Heart left ventricle (tissue), 16 donors: ENCODE data around the gene SELENOT. TPM values are rescaled to one million over a fixed set of nuclear protein-coding genes. Genes with fewer than 3 reads are reported as not detected.
A peak's percentile ranks its signal among the peaks of the same experiment; 100 is the strongest.

Source experiments
- ATAC-seq, 4 donors: fragments of 200-7000 bp; cut with Tn5 transposase; one replicate each; pipeline ENCODE4 v1.9.1; 2020 to 2022; ENCODE audit warnings: moderate library complexity in 4 of 4, mild to moderate bottlenecking in 3 of 4, moderate number of reproducible peaks in 1 of 4
- DNase-seq, 5 donors: peaks; one replicate each; pipeline ENCODE4 v3.0.0-alpha.2; 2020
- H3K27ac ChIP-seq, 12 donors: fragments of 200-600 bp; sonication (generic) in 4 of 12; one replicate each; pipeline versions ENCODE4 v1.5.0 to v1.8.0; 2016 to 2022; ENCODE audit warnings: mild to moderate bottlenecking in 2 of 12
- H3K27me3 ChIP-seq, 9 donors: fragments of 200-600 bp; sonication (generic) in 2 of 9; one replicate each; pipeline versions ENCODE4 v1.5.1 to v1.8.0; 2016 to 2022; ENCODE audit warnings: mild to moderate bottlenecking in 3 of 9
- H3K36me3 ChIP-seq, 9 donors: fragments of 200-600 bp; sonication (generic) in 2 of 9; one replicate each; pipeline versions ENCODE4 v1.5.0 to v1.8.0; 2018 to 2022; ENCODE audit warnings: mild to moderate bottlenecking in 2 of 9
- H3K4me1 ChIP-seq, 12 donors: fragments of 200-600 bp; sonication (generic) in 4 of 12; one replicate each; pipeline versions ENCODE4 v1.5.0 to v1.8.0; 2016 to 2022; ENCODE audit warnings: mild to moderate bottlenecking in 3 of 12
- H3K4me3 ChIP-seq, 12 donors: fragments of 200-600 bp; sonication (generic) in 4 of 12; one replicate each; pipeline versions ENCODE4 v1.5.0 to v1.8.0; 2017 to 2022; ENCODE audit warnings: mild to moderate bottlenecking in 9 of 12, moderate library complexity in 4 of 12
- H3K9me3 ChIP-seq, 12 donors: fragments of 200-600 bp; sonication (generic) in 4 of 12; one replicate each; pipeline versions ENCODE4 v1.5.0 to v1.8.0; 2016 to 2022; ENCODE audit warnings: mild to moderate bottlenecking in 1 of 12
- POLR2A ChIP-seq, 2 donors: fragments of 450-650 bp; IDR thresholded peaks; one replicate each; pipeline ENCODE4 v1.6.1; 2017; ENCODE audit warnings: antibody characterized with exemption in 2 of 2, mild to moderate bottlenecking in 2 of 2, moderate library complexity in 2 of 2
- WGBS, 4 donors: extraction: QIAGEN DNeasy Blood & Tissue Kit in 2 of 4; methylation state at CpG; one replicate each; pipeline versions ENCODE4 v1.1.5 to v1.1.7; 2013 to 2018; 5-methylcytosine and 5-hydroxymethylcytosine counted together
- intact Hi-C, 10 donors: fragments of 100-400 bp; cut with DNase I; formaldehyde crosslinking; loops; one replicate each; pipeline versions ENCODE4 v1.11.1 to v1.14.2; 2022
- polyA plus RNA-seq, 2 donors: library from polyadenylated mRNA; stranded (reverse); fragments of 200-250 nt; gene quantifications; one replicate each; pipeline ENCODE4 v1.2.3, GENCODE V29; 2013
- total RNA-seq, 9 donors: library from RNA; depleted of rRNA in 2 of 9; stranded (reverse); fragments of >200 nt in 2 of 9; fragmentation: NEBNext Ultra II Directional in 3 of 9; extraction: Animal tissue kit (Norgen Biotek cat#: 25700) in 3 of 9; gene quantifications; one replicate each; pipeline versions ENCODE4 v1.1.0 to v1.2.4, GENCODE V29; 2016 to 2023
- TF ChIP-seq, protein P1 (sequence below), 12 donors: fragments of 200-600 bp; sonication (generic) in 4 of 12; IDR thresholded peaks; one replicate each; pipeline versions ENCODE4 v1.5.0 to v1.8.0; 2018 to 2022; ENCODE audit warnings: antibody characterized with exemption in 12 of 12, mild to moderate bottlenecking in 5 of 12
- donor health status: ischemic (EF 13 %, LVEDD 7.1; RV severe dilation, severe dysfunction).
- donor health status: healthy with polysubstance abuse.
- donor health status: DM: no; HTN: yes; CAD: no.
- donor health status: DM: no; HTN: no; CAD: no.
- donor health status: ischemic (EF 25% LVEDD 6.9; RV normal size, moderate dysfunction).
- donor health status: ischemic (EF 25% LVEDD 5.7; RV mildly dilated, moderate dysfunction).
- donor health status: healthy.
- donor health status: DM: yes; HTN: yes; CAD: no.
- donor health status: ischemic (EF 35%, LVEDD 5.7; RV mildly dilated, moderate dysfunction).
- donor health status: nonischemic (EF 11% LVEDD 7.7; RV severe dilation, severe dysfunction).
- donor health status: DM: yes; HTN: yes; CAD: no.
- donor health status: PGD.
- donor health status: ischemic (EF 29% LVEDD 5.4; RV normal size, mild dysfunction).
- donor health status: nonischemic (EF 23%, LVEDD 6.1; RV moderate dilation, normal function).

The SELENOT gene
- total and polyA plus RNA-seq, 11 donors: 19.4 to 120 (median 80.1) TPM

DNA sequence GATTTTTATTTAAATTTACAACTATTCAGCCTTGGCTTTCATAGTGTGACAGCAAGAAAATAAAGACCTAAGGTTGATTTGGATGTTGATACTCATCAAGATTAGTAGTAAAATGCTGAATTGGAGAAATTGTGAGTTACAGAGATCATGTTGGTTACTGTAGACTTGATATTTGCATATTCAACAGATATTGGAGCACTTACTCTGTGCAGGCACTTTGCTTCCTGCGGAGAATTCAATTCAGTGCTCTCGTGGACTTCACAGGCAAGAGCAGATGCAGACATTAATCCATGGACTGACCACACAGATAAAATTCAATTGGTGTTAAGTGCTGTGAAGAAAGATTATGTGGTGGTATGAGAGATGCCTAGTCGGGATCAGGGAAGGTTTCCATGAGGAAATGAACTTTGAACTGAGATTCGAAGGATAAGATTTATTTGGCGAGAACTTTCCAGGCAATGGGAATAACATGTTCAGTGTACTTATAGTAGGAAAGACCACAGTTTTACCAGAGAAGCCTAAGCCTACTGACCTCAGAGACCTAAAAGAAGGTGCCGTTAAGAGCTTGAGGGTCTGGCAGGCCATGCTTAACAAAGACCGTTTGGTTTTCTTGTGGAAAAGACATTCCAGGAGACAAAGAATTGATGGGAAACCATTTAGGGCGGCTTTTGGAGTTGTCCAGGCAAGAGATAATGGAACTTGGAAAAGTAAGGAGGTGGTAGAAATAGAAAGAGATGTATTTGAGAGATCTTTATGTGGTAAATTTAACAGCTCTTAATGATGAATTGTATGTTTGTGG, 4.3 kb downstream of the SELENOT start:
- Histone ChIP-seq H3K27me3 (no peaks in the 10 kb centered on the region), H3K4me1 (peaks cover 0 to 76% (median 45%) of the 10 kb centered on the region in 12 donors), H3K36me3 (peaks cover 0 to 21% (median 12%) of the 10 kb centered on the region in 9 donors), H3K4me3 (no peak overlapping the region), H3K9me3 (no peaks in the 10 kb centered on the region), H3K27ac (peak overlapping the region in 1 of 12 donors; percentile 98)
- ATAC-seq: no peak
- DNase-seq: no peak
- intact Hi-C loops: loop anchor here in 4 of 10 donors (10.0 kb wide), 3 partner anchors 63 to 157 kb away; partner anchors contain the start of genes ERICH6 (in 2 of the 4), EIF2A (in 1 of the 4), SERP1 (in 1 of the 4) and SIAH2 (in 1 of the 4)
- TF ChIP-seq, protein P1, sequence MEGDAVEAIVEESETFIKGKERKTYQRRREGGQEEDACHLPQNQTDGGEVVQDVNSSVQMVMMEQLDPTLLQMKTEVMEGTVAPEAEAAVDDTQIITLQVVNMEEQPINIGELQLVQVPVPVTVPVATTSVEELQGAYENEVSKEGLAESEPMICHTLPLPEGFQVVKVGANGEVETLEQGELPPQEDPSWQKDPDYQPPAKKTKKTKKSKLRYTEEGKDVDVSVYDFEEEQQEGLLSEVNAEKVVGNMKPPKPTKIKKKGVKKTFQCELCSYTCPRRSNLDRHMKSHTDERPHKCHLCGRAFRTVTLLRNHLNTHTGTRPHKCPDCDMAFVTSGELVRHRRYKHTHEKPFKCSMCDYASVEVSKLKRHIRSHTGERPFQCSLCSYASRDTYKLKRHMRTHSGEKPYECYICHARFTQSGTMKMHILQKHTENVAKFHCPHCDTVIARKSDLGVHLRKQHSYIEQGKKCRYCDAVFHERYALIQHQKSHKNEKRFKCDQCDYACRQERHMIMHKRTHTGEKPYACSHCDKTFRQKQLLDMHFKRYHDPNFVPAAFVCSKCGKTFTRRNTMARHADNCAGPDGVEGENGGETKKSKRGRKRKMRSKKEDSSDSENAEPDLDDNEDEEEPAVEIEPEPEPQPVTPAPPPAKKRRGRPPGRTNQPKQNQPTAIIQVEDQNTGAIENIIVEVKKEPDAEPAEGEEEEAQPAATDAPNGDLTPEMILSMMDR (IDR thresholded peaks at IDR 0.05): no peak
- TF ChIP-seq POLR2A (IDR thresholded peaks at IDR 0.05): no peak
- 62 to 69% (median 65%) methylated on average over 8 of the region's 8 CpGs for WGBS, 4 donors

DNA sequence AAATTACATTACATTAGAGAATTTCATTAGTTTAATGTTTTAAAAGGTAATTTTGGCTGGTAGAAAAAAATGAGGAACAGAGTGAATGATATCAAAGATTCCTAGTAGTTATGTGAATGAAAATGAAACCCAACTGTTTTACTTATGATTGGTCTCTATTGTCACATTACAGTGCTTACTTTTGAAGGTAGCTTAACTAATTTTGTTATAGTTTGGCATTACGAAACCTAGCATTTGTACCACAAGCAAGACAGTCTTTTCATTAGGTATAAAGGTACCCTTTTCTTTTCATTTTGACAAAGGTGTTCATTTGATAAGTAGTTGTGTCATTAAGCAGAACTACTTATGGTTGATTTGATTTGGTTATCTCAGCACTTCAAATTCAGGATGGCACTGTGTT, 6.9 kb downstream of the SELENOT start:
- Histone ChIP-seq H3K36me3 (peaks cover 0 to 27% (median 14%) of the 10 kb centered on the region in 9 donors), H3K4me1 (peaks cover 0 to 73% (median 45%) of the 10 kb centered on the region in 12 donors), H3K27me3 (no peaks in the 10 kb centered on the region), H3K27ac (no peak overlapping the region), H3K4me3 (no peak overlapping the region), H3K9me3 (no peaks in the 10 kb centered on the region)
- WGBS, 4 donors: 0% methylated on average over 1 of the region's 1 CpG
- intact Hi-C loops: loop anchor here in 4 of 10 donors (10.0 kb wide), 3 partner anchors 65 to 155 kb away; partner anchors contain the start of genes ERICH6 (in 2 of the 4), EIF2A (in 1 of the 4), SERP1 (in 1 of the 4) and SIAH2 (in 1 of the 4)
- ATAC-seq: no peak
- TF ChIP-seq POLR2A (IDR thresholded peaks at IDR 0.05): no peak
- TF ChIP-seq, protein P1 (IDR thresholded peaks at IDR 0.05): no peak
- DNase-seq: no peak

DNA sequence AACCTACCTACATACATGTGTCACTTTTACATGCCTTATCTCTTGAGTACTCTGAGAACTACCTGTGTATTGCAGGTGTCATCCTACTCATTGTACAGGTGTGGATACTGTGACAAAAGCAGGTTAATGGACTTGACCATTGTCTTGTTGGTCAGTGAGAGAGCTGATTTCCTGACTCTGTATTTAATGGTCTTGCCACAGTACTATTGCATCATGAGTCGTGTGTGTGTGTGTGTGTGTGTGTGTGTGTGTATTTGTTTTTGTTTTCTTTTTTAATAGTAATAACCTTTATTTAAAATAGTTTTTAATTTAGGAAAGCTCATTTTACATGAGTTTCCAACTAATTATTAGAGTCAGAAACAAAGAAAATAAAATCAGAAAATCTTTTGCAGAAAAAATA, 7.7 kb downstream of the SELENOT start:
- H3K36me3 ChIP-seq: peaks cover 0 to 27% (median 14%) of the 10 kb centered on the region in 9 donors
- peaks cover 0 to 65% (median 37%) of the 10 kb centered on the region in 12 donors for H3K4me1 ChIP-seq
- no peaks in the 10 kb centered on the region for H3K9me3 ChIP-seq
- H3K27ac ChIP-seq: no peak overlapping the region
- TF ChIP-seq, protein P1 (IDR thresholded peaks at IDR 0.05): no peak
- TF ChIP-seq POLR2A (IDR thresholded peaks at IDR 0.05): no peak
- DNase-seq: no peak
- WGBS, 4 donors: 28 to 78% (median 71%) methylated on average over 1 of the region's 1 CpG
- no peak overlapping the region for H3K4me3 ChIP-seq
- intact Hi-C loops: no loop called here
- no peaks in the 10 kb centered on the region for H3K27me3 ChIP-seq
- no peak for ATAC-seq

DNA sequence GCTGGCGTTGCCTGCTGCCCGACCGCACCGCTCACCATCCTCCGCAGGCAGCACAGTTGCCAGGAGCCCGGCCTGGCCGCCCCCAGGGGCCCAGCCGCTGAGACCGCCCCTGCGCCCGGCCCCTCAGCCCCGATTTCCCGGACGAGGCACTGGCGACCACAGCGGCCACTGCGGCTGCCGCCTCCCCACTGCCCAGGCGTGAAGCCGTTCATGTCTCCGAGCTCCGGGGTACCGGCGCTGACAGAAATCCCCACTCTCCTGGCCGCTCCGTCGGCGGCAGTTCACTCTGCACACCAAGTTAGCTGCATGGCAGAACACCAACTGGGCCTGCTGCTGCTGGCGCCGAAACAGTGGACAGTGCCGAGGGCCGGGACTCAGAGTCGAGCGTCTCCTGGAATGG, 8.5 kb downstream of the SELENOT start:
- ATAC-seq (peak in 2 of 4 donors; percentile 12 to 56), DNase-seq (no peak)
- H3K9me3 ChIP-seq: no peaks in the 10 kb centered on the region
- H3K4me3 ChIP-seq: no peak overlapping the region
- peaks cover 0 to 56% (median 31%) of the 10 kb centered on the region in 12 donors for H3K4me1 ChIP-seq
- intact Hi-C loops: no loop called here
- WGBS, 4 donors: 93 to 98% (median 98%) methylated on average over 29 to 34 of the region's 34 CpGs
- H3K27me3 ChIP-seq: no peaks in the 10 kb centered on the region
- H3K36me3 ChIP-seq: peaks cover 0 to 27% (median 10%) of the 10 kb centered on the region in 9 donors
- no peak overlapping the region for H3K27ac ChIP-seq
- TF ChIP-seq, protein P1 (IDR thresholded peaks at IDR 0.05): no peak
- TF ChIP-seq POLR2A (IDR thresholded peaks at IDR 0.05): no peak
